ENCODE measurements around the gene AUNIP.
A peak's percentile ranks its signal among the peaks of the same experiment; 100 is the strongest.

AUNIP gene, protein sequence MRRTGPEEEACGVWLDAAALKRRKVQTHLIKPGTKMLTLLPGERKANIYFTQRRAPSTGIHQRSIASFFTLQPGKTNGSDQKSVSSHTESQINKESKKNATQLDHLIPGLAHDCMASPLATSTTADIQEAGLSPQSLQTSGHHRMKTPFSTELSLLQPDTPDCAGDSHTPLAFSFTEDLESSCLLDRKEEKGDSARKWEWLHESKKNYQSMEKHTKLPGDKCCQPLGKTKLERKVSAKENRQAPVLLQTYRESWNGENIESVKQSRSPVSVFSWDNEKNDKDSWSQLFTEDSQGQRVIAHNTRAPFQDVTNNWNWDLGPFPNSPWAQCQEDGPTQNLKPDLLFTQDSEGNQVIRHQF

DNA sequence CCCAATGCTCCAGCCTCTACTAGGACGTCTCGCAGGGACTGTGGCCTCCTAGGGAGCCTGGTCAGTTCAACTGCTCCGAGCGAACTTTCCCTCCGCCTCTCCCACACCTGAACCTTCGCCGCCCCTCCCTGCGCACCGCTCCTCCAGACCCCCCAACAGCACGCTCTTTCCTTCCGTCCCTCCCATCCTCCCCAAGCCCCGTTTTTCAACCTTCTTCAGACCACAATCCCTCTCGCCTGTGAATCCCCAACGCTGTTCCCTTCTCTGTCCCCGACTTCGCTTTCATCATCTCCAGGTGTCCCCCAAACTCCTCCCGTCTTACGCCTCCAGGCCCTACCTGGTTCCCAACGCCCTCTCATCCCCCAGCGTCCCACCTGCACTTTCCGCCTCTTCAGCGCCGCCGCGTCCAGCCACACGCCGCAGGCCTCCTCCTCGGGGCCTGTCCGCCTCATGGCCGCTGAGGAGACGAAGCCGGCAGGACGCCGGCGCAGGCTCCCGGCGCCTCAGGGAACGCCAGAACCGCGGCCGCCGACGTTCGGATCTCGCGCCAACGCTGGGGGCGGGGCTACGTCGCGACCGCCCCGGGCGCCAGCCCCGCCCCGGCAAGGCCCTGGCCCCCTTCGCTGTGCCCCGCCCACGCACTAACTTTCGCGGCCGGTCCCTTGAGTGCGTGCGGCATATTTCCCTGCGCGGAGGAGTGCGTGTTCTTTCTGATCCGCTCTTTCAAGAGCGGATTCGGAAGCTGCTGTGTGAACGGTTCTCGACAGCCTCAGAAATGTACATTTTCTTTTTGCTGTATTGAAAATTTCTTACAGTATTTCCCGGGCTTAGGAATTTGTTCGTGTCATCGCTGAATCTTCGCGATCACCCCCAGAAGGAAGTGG, at the start of gene AUNIP:
AUNIP (minus strand) TSS at position 552 of the 884 bp plus-strand sequence; CDS start at position 452, 100 bp downstream.
- peak; percentile 93 for DNase-seq

DNA sequence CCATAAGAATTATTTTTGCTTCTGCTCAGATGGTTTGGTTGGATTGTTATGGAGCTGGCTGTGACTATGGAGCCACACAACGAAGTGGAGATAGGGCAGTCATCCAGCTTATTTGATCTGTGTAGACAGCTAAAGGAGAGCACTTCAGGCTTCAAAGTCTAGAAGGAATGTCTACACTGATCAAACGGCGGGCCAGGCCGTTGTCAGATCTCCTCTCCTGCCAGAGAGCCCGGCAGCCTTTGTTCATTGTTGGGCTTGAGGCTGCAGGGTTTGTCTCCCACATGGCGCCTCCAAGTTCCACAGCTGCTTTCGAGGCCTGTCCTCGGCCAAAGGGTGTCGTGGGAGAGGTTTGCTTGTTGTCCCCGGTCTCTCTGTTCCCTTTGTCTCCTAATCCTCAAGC, 49.8 kb upstream of the AUNIP start:
- no peak for DNase-seq

DNA sequence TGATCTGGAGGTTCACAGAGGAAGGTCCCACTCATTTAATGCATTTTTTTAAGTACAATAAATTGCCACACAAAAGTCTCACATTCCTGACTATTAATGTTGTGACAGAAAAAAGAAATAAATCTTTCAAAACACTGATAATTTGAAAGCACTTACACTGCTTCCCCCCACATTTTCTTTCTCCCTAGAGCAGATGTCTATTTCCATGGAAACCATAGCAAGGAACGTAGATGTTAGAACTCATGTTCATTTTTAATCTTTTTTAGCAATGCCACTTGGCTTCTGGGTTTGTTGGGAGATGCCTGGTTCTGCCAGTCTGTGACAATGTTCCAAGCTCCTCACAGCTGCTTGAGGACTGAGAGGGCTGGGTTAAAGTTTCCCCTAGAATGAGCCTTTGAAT, 48.9 kb upstream of the AUNIP start:
- DNase-seq = no peak

DNA sequence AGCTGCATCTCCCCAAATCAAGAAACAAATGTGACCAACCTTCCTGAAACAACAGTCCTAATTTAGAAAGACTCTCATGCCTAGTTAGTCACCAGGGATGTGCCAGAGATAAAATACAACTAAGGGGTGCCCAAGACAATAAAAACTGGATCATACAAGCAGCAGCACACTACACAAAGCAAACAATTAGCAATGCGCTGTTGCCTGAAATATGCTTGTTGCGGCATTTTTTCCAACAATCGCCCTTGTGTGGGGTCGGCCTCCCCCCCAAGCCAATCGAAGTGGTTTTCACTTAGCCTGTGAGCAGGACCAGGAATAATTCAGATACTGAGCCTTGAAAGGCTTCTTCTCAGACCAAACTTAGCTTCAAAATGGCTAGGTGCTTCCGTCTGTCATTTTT, 48.3 kb upstream of the AUNIP start:
- DNase-seq = no peak

DNA sequence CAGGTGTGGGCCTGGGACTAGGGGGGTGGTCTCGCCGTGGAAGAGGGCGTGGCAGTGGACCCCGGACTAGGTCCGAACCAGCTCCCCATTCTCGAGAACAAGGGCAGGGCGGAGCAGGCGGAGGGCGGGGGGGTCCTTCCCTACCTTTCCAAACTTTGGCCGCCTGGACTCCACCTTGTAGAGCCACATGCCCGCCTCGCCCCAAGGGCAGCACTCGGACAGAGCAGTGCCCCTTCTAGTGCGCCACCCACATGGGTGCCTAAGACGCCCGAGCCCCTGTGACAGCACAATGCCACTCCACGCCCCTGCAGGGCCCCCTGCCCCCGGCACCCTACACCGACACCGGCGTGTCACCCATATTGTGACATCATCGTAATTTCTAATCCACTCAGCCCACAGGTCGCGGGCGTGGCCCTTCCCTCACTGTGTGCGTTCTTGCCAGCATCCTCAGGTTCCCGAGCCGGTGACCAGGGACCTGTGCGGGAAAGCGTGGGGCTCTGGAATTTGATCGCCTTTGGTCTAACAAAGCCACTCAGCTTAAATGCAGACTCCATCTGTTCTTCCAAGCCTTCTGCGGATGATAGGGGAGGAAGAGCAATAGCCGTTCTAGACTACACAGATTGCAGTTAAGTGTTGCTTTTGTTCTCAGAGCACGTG, 47.5 kb upstream of the AUNIP start:
- DNase-seq = peak; percentile 57

DNA sequence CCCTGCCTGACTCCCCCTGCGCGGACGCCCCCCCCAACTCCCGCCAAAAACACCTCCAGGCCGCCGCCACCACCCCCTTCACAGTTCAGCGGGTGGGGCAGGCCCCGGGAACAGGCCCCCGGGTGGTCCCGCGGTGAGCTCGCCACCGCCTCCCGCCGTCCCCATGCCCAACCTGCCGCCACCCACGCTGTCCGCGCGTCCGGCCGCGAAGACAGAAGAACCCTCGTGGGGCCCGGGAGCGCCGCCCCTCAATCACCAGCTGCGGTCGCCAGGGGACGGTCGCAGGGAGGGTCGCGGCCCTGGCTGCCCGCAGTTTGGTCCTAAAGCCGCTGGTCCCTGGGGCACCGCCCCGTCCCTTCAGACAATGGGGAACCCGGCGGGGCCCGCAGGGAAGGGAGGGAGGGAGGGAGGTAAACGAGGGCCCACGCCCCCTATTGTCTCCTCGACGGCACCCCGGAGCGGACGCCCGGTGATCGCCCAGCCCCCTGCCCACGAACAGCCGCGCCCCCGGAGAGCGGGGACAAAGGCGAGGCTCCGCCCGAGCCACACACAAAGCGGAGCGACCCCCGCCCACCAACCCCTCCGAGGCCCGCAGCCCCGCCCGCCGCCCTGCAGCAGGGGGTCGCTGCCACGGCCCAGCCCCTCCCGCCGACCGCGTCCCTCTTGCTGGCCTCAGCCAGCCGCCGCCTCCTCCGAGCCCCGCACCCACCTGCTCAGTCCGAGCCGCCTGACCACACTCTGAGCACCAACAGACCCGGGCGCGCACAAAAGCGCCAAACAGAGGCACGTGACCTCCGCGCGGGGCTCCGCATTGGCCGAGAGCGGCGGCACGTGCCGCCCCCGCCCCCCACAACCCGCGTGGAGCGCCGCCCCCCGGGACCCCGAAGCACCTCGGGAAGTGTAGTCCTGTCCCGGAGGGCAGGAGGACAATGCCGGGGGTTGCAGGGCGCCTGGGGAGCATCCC, 46.7 kb upstream of the AUNIP start, which contains the start of gene STMN1:
STMN1 (minus strand) TSS at position 740 of the 964 bp plus-strand sequence. CDS start 1,743 bp downstream, outside the sequence.
- DNase-seq = peak; percentile 94

DNA sequence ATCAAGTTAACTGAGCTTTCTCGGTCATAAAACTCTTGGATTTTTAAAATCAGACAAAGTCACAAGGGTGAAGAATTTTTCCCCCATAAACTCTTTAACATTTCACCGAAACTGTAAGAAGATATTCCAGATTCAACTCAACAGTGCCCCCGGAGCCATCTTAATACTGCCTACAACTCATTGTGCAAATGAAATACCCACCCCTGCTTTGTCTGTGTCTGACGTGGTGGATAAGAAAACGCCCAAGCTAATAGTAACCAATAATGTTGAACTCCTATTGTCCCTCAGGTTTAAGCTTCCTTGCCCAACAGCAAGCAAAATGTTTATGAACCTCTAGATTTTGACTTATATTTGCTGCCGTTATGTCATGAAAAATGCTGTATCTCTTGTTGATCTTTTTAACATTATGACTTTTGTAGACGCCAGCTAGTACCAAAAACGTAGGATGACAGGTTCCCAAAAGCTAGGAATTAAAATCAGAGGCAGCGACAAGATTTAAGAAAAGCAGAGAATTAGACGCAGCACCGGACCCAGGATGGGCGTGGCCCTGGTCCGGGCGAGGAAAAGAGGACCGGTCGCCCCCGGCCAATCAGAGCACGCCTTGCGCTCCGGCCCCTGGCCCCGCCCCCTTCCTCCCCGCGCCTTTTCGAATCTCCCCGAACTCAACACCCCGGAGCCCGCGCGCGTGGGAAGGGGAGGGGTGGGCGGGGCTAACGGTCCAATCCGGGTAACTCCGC, 45.9 kb upstream of the AUNIP start:
- peak; percentile 97 for DNase-seq

DNA sequence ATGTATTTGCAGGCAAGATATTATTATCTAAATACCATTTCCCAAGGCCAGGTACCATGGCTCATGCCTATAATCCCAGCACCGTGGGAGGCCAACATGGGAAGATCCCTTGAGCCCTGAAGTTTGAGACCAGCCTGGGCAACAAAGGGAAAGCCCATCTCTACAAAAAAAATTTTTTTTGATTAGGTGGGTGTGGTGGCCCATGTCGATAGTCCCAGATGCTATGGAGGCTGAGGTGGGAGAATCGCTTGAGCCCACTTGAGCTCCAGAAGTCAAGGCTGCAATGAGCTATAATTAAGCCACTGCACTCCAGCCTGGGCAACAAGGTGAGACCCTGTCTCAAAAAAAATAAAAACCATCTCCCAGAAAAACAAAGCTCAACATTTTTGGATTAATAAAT, 44.7 kb upstream of the AUNIP start:
- DNase-seq = no peak

DNA sequence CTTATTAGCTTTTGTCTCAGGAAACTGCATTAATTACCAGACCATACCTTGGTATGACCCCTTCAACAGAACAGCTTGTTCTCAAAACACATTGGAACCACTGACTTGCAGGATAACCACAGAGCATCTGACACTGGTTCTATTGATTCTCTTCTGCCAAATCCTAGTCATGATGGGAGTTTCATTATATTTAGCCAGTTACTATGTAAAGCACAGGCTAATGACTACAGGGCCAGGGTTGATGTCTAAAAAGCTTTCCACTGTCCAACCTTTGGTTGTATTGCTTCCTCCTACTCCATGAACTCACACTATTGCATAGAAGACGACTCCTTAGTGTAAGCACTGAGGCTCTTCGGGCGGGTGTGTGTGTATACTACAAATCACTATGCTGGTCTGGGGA, 43.2 kb upstream of the AUNIP start:
- no peak for DNase-seq

DNA sequence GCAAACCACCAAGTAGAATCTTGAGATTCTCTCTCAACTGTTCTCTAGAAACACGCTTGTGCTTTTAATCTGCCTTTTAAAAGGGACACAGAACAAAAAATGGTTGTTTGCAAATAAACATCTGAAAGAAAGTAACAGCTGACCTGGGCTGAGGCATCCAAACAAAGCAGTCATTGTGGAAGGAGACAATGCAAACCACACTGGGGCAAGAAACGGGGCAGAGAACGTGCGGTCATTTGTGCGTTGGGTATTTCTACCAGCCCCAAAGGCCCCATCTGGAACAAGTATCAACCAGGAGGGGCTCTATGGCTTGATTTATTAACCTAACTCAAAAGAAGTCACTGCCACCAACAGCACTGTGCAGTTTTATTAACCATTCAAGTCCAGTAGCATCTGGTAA, 41.0 kb upstream of the AUNIP start:
- DNase-seq = no peak

DNA sequence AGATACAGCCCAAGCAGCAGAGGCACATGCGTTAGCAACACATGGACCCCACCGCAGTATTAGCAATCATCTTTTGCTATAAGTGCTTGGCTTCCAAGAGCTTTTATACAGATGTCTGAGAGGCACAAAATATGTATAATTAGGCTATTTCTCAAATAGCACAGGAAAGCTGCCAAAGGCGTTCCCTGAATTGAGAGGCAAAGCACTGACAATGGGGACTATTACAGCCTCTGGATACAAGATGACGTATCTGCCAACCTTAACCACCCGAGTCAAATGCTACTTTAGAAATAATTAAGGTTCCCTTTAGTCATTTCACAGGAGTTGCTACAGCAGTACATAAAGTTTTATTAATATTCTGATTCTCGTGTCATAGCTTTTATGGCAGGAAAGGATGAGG, 40.5 kb upstream of the AUNIP start:
- DNase-seq = no peak

DNA sequence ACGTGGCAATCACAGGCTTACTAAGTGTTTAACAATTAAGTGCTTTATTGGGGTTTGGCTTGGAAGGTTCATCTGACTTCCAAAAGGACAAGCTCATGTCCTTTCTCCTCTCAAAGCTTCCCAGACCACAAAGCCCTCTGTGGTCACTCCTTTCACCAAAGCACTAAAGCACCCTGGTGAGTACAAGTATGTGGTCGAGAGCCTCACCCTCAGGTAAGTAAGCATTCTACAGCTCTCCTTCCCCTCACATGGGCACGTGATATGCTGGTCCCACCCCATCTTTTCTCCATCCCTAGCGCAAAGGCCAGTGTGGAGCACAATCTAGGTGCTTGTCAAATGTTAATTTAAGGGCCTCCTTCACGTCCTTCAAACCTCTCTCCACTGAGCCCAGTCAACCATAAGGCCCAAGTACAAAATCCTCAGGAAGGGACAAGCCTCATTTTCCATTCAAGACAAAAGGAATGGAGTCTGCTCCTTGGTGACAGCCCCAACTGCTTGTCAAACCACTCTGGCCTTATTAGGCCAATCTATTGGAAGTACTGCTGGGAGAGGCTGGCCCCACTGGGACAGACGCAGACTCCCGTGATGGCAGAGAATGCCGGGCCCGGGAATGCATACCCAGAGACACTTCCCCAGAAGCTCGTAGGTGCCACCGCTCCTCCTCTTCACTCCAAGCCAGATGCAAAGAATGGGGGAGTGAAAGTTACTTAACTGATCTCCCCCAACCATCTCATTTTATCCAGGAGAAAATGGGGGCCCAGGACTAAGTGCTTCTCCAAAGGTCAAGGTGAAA, 39.2 kb upstream of the AUNIP start:
- DNase-seq = no peak

DNA sequence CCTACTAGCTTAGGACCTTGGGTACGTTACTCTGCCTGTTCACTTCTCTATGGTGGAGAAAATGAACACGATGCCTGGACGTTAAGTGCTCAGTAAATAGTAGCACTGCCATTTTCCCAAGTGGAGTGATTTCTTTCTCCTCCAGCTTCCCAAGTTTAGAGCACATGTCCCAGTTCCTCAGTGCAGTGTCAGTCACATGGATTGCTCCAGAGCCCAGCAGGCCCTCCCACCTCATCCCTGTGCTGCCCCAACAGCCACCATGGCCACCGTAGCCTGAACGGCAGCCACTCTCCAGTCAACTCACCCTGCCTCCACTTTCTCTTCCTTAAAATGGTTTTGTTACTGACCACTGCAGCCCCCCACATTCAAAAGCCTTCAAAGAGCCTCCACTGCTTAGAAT, 38.5 kb upstream of the AUNIP start:
- DNase-seq = no peak

DNA sequence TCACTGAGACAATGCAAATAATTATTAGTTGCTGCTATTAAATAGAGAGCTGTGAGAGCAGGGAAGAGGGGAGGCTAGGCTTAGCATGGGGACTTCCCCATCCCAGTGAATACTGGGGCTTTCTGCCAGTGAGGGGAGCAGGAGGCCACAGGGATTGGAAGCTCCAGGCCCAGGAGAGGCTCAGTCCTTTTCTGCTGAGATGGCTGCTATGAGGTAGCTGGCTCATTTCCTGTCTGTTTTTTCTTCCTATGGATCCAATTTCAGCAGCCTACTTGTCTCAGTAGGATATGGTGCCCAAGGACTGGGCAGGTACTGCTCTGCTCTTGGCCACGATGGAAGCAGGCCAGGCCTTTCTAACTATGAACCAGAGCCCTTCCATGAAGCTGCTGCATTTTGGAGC, 37.0 kb upstream of the AUNIP start:
- no peak for DNase-seq

DNA sequence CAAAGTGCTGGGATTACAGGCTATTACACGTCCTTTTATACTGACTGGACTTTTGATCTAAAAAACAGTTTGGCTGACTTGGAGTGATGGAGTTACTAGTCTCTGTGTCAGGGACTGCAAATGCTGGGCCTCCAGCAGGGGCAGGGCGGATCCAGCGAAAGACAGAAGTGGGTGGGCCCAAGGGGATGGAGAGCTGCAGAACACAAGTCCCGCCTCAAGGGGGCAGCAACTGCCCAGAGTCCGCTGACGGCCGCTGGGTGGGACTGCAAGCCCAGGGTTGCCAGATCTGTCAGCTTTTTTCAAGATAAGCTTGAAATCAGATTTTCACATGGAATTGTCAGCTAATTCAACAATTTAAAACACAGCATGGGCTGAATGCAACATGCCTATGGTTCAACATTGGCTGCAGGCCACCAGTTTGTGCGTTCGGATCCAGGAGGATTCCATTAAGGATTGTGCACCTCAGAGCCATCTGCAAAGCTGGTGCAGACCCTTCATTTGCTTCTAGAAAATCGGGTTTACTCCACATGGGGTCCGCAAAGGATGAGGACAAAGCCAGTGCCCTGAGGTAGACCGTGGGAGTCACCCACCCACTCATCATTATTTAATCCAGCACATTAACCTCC, 36.2 kb upstream of the AUNIP start:
- peak; percentile 93 for DNase-seq

DNA sequence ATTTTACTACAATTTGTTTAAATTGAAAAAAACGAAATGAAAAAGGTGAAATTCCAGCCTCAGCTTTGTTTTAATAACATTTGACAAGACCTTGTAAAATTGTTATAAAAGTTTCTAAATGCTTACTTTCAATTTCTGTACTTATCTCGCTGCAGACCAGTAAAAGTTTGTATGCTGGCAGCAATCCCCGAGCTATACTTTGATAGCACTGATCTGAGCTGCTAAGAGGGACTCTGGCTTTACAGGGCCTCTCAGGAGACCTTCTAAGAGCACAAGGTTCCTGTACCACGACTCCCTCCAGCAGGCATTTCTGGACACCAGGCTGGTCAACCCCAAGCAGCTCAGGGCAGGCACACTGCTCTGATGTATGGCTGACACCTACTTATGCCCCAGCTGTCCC, 33.9 kb upstream of the AUNIP start:
- no peak for DNase-seq

DNA sequence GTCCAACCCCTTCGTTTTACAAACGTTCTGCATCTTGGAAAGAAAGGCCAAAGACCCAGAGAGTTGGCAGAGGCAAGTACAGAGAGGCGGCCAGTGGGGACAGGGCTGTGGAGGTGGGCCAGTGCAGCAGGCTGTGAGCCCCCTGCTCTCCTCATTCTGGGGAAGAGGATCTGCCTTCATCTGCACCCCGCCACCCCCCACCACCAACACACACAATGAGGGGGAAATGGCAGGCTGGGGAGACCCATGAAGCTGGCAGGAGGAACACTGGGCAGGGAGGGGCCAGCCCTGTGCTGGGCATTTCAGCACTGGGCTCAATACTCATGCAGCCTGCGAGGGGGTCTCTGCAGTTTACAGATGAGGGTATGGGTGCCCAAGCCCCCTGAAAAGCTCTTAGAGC, 32.3 kb upstream of the AUNIP start:
- no peak for DNase-seq

DNA sequence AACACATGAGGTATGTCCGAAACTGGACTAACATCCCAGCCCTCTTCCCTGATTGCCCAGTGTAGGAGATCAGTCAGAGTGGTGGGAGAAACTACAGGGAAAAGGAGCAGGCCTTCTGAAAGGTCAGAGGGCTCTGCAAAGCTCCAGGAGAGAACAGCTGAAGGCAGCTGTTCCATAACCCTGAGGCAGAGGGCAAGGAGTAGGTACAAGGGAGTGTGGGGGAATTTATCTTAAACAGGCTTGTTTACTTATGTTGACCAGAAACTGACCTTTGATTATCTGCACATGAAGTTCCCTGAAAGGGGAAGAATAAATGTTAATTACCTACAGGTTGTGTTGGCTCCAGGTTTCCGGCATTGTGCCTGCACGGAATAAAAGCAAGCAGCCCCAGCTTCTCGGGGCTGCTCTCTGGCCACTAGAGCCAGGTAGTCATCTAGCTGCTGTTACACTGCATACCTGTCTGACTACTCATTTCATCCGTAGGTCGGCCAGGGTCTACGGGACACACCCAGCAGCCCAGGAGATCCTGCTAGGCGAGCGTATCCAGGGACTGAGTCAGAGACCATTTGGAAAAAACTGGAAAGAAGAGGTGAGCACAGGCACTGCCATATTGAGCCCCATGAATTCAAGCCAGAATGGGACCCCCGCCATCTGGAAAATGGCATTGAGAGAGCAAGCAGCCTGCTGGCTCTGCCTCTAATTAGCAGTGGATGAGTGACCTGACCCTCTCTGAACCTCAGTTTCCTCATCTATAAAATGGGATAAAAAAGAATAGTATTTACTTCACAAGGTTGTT, 31.2 kb upstream of the AUNIP start:
- DNase-seq = no peak

DNA sequence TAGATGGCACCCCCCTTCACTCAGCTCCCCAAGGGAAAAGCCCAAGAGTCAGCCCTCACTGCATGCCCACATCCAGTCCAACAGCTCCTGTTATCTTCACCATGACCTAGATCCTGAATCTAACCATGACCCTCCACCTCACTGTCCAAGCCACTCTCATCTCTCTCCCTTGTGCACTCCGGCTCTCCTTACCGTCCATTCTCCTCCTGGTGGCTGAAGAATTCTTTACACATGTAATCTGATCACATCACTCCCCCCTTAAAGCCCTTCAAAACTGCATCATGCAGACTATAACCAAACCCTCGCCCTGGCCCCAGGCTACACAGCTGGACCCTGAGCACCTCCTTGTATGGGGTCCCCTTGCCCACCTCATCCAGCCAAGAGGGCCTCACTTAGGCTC, 30.2 kb upstream of the AUNIP start:
- DNase-seq = no peak
